Measurements from ENCODE around the gene CELF1.

The CELF1 gene

GRCh38 chr11:47478651-47479329, 74.1 kb downstream of the CELF1 start:
- no peak for DNase-seq

GRCh38 chr11:47477753-47478152, 75.2 kb downstream of the CELF1 start:
- no peak for DNase-seq

- DNase-seq = no peak
Observed at GRCh38 chr11:47477323-47477722, 75.6 kb downstream of the CELF1 start.

GRCh38 chr11:47470671-47471070, 82.3 kb downstream of the CELF1 start:
- no peak for DNase-seq

GRCh38 chr11:47469361-47470179, 83.4 kb downstream of the CELF1 start:
- no peak for DNase-seq

- DNase-seq = no peak
Observed at GRCh38 chr11:47468598-47469214, 84.2 kb downstream of the CELF1 start.

GRCh38 chr11:47467357-47467756, 85.6 kb downstream of the CELF1 start:
- no peak for DNase-seq

GRCh38 chr11:47466701-47467250, 86.2 kb downstream of the CELF1 start:
- DNase-seq = no peak

- DNase-seq = no peak
Observed at GRCh38 chr11:47466201-47466600, 86.7 kb downstream of the CELF1 start.

GRCh38 chr11:47464483-47464882, 88.4 kb downstream of the CELF1 start:
- DNase-seq = peak; percentile 68

GRCh38 chr11:47461876-47462275, 91.1 kb downstream of the CELF1 start:
- DNase-seq = no peak

GRCh38 chr11:47460571-47461235, 92.2 kb downstream of the CELF1 start:
- no peak for DNase-seq

- peak; percentile 16 for DNase-seq
Observed at GRCh38 chr11:47454258-47454671, 98.7 kb downstream of the CELF1 start.

GRCh38 chr11:47453365-47453764, 99.6 kb downstream of the CELF1 start:
- DNase-seq = no peak

- DNase-seq = no peak
Observed at GRCh38 chr11:47451990-47452389, 100.9 kb downstream of the CELF1 start.

- DNase-seq = no peak
Observed at GRCh38 chr11:47451436-47451835, 101.5 kb downstream of the CELF1 start.

- no peak for DNase-seq
Observed at GRCh38 chr11:47449541-47449940, 103.4 kb downstream of the CELF1 start.

- DNase-seq = no peak
Observed at GRCh38 chr11:47448566-47449427, 104.1 kb downstream of the CELF1 start, which contains the start of gene RAPSN. Gene RAPSN (minus strand): TSS chr11:47449136. CDS start chr11:47448964, 172 bp downstream.

GRCh38 chr11:47447906-47448305, 105.0 kb downstream of the CELF1 start:
- no peak for DNase-seq

GRCh38 chr11:47446833-47447232, 106.1 kb downstream of the CELF1 start:
- no peak for DNase-seq

- no peak for DNase-seq
Observed at GRCh38 chr11:47445840-47446239, 107.1 kb downstream of the CELF1 start.

GRCh38 chr11:47443817-47444216, 109.1 kb downstream of the CELF1 start:
- no peak for DNase-seq
